Gastrocnemius medialis (tissue), 4 donors: ENCODE measurements around the gene SLCO1B3. TPM values are rescaled to one million over a fixed set of nuclear protein-coding genes. Genes with fewer than 3 reads are reported as not detected.

ENCODE experiments used
- ATAC-seq, 2 donors: fragments of 150-250 bp; one replicate each; pipeline ENCODE4 v1.9.1; 2016
- DNase-seq, 2 donors: peaks; one replicate each; pipeline ENCODE4 v3.0.0-alpha.2; 2019
- H3K27ac ChIP-seq, 4 donors: fragments of 200-600 bp; sonication (generic); 1 replicate in 1 of 4; 2 replicates in 3 of 4; pipeline ENCODE4 v1.5.1; 2016 to 2018; ENCODE audit warnings: mild to moderate bottlenecking in 2 of 4, moderate library complexity in 1 of 4
- H3K27me3 ChIP-seq, 3 donors: fragments of 200-600 bp; sonication (generic) in 2 of 3; 1 replicate in 1 of 3; 2 replicates in 2 of 3; pipeline versions ENCODE4 v1.5.1 to v1.6.0; 2016 to 2019; ENCODE audit warnings: mild to moderate bottlenecking in 1 of 3, moderate library complexity in 1 of 3
- H3K36me3 ChIP-seq, 2 donors: fragments of 200-600 bp; sonication (generic) in 1 of 2; one replicate each; pipeline ENCODE4 v1.5.1; 2017 to 2018
- H3K4me1 ChIP-seq, 2 donors: fragments of 200-600 bp; sonication (generic) in 1 of 2; one replicate each; pipeline ENCODE4 v1.5.1; 2016 to 2017; ENCODE audit warnings: mild to moderate bottlenecking in 2 of 2
- H3K4me3 ChIP-seq, 4 donors: fragments of 200-600 bp; sonication (generic) in 3 of 4; 1 replicate in 1 of 4; 2 replicates in 3 of 4; pipeline ENCODE4 v1.5.1; 2016 to 2019; ENCODE audit warnings: mild to moderate bottlenecking in 2 of 4
- H3K9me3 ChIP-seq, 3 donors: fragments of 200-600 bp; sonication (generic) in 2 of 3; 1 replicate in 1 of 3; 2 replicates in 2 of 3; pipeline ENCODE4 v1.5.1; 2016 to 2019
- CTCF ChIP-seq, 5 experiments: fragments of 450-650 bp in 3 of 5; fragments of 200-600 bp in 2 of 5; sonication (generic) in 2 of 5; IDR thresholded peaks in 4 of 5; conservative IDR thresholded peaks in 1 of 5; 1 replicate in 4 of 5; 2 replicates in 1 of 5; pipeline ENCODE4 v1.5.1; 2016 to 2019; ENCODE audit warnings: antibody characterized with exemption in 5 of 5, mild to moderate bottlenecking in 3 of 5, moderate library complexity in 3 of 5
- POLR2A ChIP-seq, 2 donors: fragments of 450-650 bp; IDR thresholded peaks; one replicate each; pipeline ENCODE4 v1.6.1; 2017; ENCODE audit warnings: antibody characterized with exemption in 2 of 2, mild to moderate bottlenecking in 2 of 2, moderate library complexity in 2 of 2
- in situ Hi-C, 4 donors: fragments of 200-750 bp; cut with MboI; loops; one replicate each; pipeline versions ENCODE4 v1.15.0 to v1.8.0; 2017; ENCODE audit warnings: low sequenced_read_pairs in 4 of 4
- intact Hi-C: fragments of 100-400 bp; cut with DNase I; formaldehyde crosslinking; loops from one replicate; pipeline ENCODE4 v1.15.1; 2023; ENCODE audit warnings: low total_unique reads
- total RNA-seq, 4 donors: library from RNA; depleted of rRNA; stranded (reverse); fragments of >200 nt; gene quantifications; one replicate each; pipeline versions ENCODE4 v1.1.0 to v1.2.3, GENCODE V29; 2016

SLCO1B3 gene
- total RNA-seq, 4 donors from 2014 or later: 0.13 TPM; not detected in 3

GRCh38 chr12:20807192-20808080 lies 3.1 kb upstream of the SLCO1B3 start:
- intact Hi-C loops: no loop called here
- TF ChIP-seq POLR2A (IDR thresholded peaks at IDR 0.05) (no peak), CTCF (IDR thresholded peaks at IDR 0.05 in 4 of 5, conservative IDR thresholded peaks at IDR 0.05 in 1 of 5) (no peak)
- Histone ChIP-seq H3K4me1 (no peaks in the 10 kb centered on the region), H3K36me3 (no peaks in the 10 kb centered on the region), H3K27me3 (no peaks in the 10 kb centered on the region), H3K27ac (no peak overlapping the region), H3K4me3 (no peak overlapping the region), H3K9me3 (no peaks in the 10 kb centered on the region)
- ATAC-seq: no peak
- in situ Hi-C loops: no loop called here
- DNase-seq: no peak

- H3K9me3 ChIP-seq: no peaks in the 10 kb centered on the region
- no peak for DNase-seq
- no peak overlapping the region for H3K27ac ChIP-seq
- H3K4me1 ChIP-seq: no peaks in the 10 kb centered on the region
- H3K27me3 ChIP-seq: no peaks in the 10 kb centered on the region
- in situ Hi-C loops: no loop called here
- no peak overlapping the region for H3K4me3 ChIP-seq
- ATAC-seq: no peak
- H3K36me3 ChIP-seq: no peaks in the 10 kb centered on the region
- intact Hi-C loops: no loop called here
- TF ChIP-seq POLR2A (IDR thresholded peaks at IDR 0.05): no peak
- no peak for TF ChIP-seq CTCF (IDR thresholded peaks at IDR 0.05 in 4 of 5, conservative IDR thresholded peaks at IDR 0.05 in 1 of 5)
Measured at GRCh38 chr12:20808521-20808920, 2.0 kb upstream of the SLCO1B3 start.

GRCh38 chr12:20815574-20815973 lies 5.1 kb downstream of the SLCO1B3 start:
- no peaks in the 10 kb centered on the region for H3K27me3 ChIP-seq
- no peaks in the 10 kb centered on the region for H3K4me1 ChIP-seq
- H3K27ac ChIP-seq: no peak overlapping the region
- H3K36me3 ChIP-seq: no peaks in the 10 kb centered on the region
- no peak for DNase-seq
- no peak for ATAC-seq
- TF ChIP-seq POLR2A (IDR thresholded peaks at IDR 0.05): no peak
- no peak for TF ChIP-seq CTCF (IDR thresholded peaks at IDR 0.05 in 4 of 5, conservative IDR thresholded peaks at IDR 0.05 in 1 of 5)
- no peak overlapping the region for H3K4me3 ChIP-seq
- in situ Hi-C loops: no loop called here
- no peaks in the 10 kb centered on the region for H3K9me3 ChIP-seq
- intact Hi-C loops: no loop called here

DNA sequence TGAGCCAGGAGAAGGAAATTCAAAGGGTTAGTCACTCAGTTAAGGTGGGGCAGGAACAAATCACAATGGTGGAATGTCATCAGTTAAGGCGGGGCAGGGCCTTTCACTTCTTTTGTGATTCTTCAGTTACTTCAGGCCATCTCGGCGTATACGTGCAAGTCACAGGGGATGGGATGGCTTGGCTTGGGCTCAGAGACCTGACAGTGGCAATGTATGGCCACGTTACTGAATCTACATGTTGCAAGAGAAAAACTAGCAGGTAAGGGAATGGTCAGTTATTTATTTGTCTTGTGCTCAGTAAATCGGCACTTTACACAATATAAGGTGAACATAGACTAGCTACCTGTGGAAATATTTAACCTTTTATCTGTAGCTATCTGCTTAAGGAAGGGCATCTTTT lies 11.9 kb downstream of the SLCO1B3 start:
- in situ Hi-C loops: no loop called here
- ATAC-seq: no peak
- no peak overlapping the region for H3K4me3 ChIP-seq

More for the DNA sequence above, 11.9 kb downstream of the SLCO1B3 start:
- DNase-seq: no peak
- intact Hi-C loops: no loop called here
- Histone ChIP-seq H3K27me3 (no peaks in the 10 kb centered on the region), H3K9me3 (no peaks in the 10 kb centered on the region), H3K4me1 (no peaks in the 10 kb centered on the region), H3K27ac (no peak overlapping the region), H3K36me3 (no peaks in the 10 kb centered on the region)
- no peak for TF ChIP-seq POLR2A (IDR thresholded peaks at IDR 0.05)
- TF ChIP-seq CTCF (IDR thresholded peaks at IDR 0.05 in 4 of 5, conservative IDR thresholded peaks at IDR 0.05 in 1 of 5): no peak
